Astrocyte of the spinal cord (primary cell): ENCODE data around the gene PEX6.
"Not testable (repeated sequence)": the region's sequence is repeated elsewhere in the genome, so short reads cannot be mapped to it uniquely, and the experiment has no call there.

Experiments used
- DNase-seq: peaks from one replicate; pipeline ENCODE4 v3.0.0; 2011; ENCODE audit warnings: low read depth, low spot score
- H3K4me3 ChIP-seq: 2 replicates; pipeline ENCODE4 v1.5.1; 2011; ENCODE audit warnings: low read depth, mild to moderate bottlenecking, low read length, moderate library complexity
- in situ Hi-C: cut with HindIII; loops from 2 replicates; pipeline ENCODE4 v1.10.0; 2017; ENCODE audit warnings: low sequenced_read_pairs
- TF ChIP-seq, protein P1 (sequence below): IDR thresholded peaks from 2 replicates; pipeline ENCODE4 v1.5.1; 2012; ENCODE audit warnings: low read depth, mild to moderate bottlenecking, low read length, inconsistent platforms

Gene PEX6

GRCh38 chr6:42961020-42961470 lies 17.9 kb downstream of the PEX6 start:
- in situ Hi-C loops: no loop called here
- DNase-seq: no peak
- H3K4me3 ChIP-seq: peak overlapping the region; percentile 42
- TF ChIP-seq, protein P1, sequence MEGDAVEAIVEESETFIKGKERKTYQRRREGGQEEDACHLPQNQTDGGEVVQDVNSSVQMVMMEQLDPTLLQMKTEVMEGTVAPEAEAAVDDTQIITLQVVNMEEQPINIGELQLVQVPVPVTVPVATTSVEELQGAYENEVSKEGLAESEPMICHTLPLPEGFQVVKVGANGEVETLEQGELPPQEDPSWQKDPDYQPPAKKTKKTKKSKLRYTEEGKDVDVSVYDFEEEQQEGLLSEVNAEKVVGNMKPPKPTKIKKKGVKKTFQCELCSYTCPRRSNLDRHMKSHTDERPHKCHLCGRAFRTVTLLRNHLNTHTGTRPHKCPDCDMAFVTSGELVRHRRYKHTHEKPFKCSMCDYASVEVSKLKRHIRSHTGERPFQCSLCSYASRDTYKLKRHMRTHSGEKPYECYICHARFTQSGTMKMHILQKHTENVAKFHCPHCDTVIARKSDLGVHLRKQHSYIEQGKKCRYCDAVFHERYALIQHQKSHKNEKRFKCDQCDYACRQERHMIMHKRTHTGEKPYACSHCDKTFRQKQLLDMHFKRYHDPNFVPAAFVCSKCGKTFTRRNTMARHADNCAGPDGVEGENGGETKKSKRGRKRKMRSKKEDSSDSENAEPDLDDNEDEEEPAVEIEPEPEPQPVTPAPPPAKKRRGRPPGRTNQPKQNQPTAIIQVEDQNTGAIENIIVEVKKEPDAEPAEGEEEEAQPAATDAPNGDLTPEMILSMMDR: no peak

GRCh38 chr6:42960243-42961019 lies 18.6 kb downstream of the PEX6 start, which contains the start of gene GNMT:
Gene GNMT (plus strand): TSS chr6:42960754. CDS start chr6:42960768, 14 bp downstream.
- in situ Hi-C loops: no loop called here
- no peak for DNase-seq
- TF ChIP-seq, protein P1: no peak
- H3K4me3 ChIP-seq: peak within 1 kb of the TSS; percentile 42

DNA sequence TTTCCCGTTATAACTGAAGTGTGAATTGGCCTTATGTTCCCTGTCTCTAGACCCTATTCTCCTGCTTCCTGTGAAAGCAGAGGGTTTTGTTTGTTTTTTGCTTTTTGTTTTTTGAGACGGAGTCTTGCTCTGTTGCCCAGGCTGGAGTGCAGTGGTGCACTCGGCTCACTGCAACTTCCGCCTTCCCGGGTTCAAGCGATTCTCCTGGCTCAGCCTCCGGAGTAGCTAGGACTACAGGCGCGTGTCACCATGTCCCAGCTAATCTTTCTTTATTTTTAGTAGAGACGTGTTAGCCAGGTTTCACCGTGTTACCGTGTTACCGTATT lies 19.1 kb downstream of the PEX6 start:
- DNase-seq: no peak
- in situ Hi-C loops: no loop called here
- H3K4me3 ChIP-seq: peak overlapping the region; percentile 42
- TF ChIP-seq, protein P1: no peak

DNA sequence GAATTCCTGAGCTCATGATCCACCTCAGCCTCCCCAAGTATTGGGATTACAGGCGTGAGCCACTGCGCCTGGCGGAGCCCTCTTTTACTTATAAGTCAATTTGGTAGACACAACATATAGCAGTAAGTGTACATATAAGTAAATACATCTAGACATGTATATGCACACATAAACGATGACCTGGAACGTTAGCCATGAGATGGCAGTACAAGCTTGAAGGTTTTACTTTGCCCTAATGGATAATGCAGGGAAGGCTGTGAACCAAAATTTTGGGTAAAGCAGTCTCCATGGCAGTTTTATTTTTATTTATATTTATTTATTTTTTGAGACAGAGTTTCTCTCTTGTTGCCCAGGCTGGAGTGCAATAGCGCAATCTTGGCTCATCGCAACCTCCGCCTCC lies 20.9 kb downstream of the PEX6 start:
- no peak for DNase-seq
- in situ Hi-C loops: no loop called here
- TF ChIP-seq, protein P1: no peak

DNA sequence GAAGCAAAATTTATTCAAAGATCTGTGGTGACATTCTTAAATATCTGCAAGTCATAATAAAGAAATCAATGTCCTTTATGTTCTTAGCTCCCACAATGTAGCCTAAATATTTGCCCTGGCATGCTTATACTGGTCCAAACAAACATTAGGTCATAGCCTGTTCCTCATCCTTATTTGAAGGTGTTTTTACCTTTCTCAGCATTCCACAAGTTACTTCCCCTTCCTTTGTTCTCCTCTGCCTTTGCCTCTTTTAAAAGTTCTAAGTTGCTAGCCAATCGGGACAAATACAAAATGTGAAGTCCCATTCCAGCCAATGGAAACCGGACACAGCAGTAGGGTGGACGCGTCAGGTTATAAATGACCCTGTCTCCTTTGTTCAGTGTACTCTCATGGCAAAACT lies 24.6 kb downstream of the PEX6 start:
- H3K4me3 ChIP-seq, in situ Hi-C loops, DNase-seq: not testable (repeated sequence)

More for the DNA sequence above, 20.9 kb downstream of the PEX6 start:
- no peak overlapping the region for H3K4me3 ChIP-seq

DNA sequence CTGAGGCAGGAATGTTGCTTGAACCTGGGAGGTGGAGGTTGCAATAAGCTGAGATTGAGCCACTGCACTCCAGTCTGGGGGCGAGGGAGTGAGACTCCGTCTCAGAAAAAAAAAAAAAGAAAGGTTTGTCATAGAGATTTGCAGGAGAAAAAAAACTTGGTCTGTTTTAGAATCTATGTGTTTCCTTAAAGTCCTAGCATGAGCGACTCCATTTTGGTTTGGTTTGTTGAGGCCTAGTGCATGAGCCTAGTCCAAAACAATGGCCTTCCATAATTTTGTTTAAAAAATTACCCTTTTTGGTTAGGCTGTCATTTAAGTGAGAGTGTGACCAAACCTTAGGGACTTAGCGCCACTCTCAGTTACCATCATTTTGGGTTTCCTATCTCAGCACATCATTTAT lies 26.6 kb downstream of the PEX6 start:
- in situ Hi-C loops: no loop called here
- no peak overlapping the region for H3K4me3 ChIP-seq
- TF ChIP-seq, protein P1: no peak
- DNase-seq: no peak

GRCh38 chr6:42947950-42948349 lies 31.0 kb downstream of the PEX6 start:
- TF ChIP-seq, protein P1: no peak
- no peak overlapping the region for H3K4me3 ChIP-seq
- in situ Hi-C loops: no loop called here
- DNase-seq: no peak
